Inflammatory macrophage treated with lipopolysaccharide for 4 hours (primary cell): ENCODE data around the gene GTPBP2.
"Not testable (repeated sequence)": the region's sequence is repeated elsewhere in the genome, so short reads cannot be mapped to it uniquely, and the experiment has no call there.

Experiments
- DNase-seq: peaks from one replicate; pipeline ENCODE4 v3.0.0-alpha.2; 2020

The GTPBP2 gene

GRCh38 chr6:43629104-43629504 is at the start of gene GTPBP2:
GTPBP2 (minus strand) TSS chr6:43629264; CDS start chr6:43629162, 102 bp downstream.
- peak; percentile 100 for DNase-seq

- no peak for DNase-seq
Measured at GRCh38 chr6:43678341-43678740, 49.3 kb upstream of the GTPBP2 start.

- DNase-seq: no peak
Measured at GRCh38 chr6:43677759-43678158, 48.7 kb upstream of the GTPBP2 start.

- DNase-seq: no peak
Measured at GRCh38 chr6:43676962-43677606, 48.0 kb upstream of the GTPBP2 start.

GRCh38 chr6:43674921-43675320 is 45.9 kb upstream of the GTPBP2 start:
- no peak for DNase-seq

- no peak for DNase-seq
Measured at GRCh38 chr6:43674291-43674690, 45.2 kb upstream of the GTPBP2 start.

GRCh38 chr6:43673444-43674084 is 44.5 kb upstream of the GTPBP2 start:
- no peak for DNase-seq

- DNase-seq: peak; percentile 7
Measured at GRCh38 chr6:43671801-43672690, 43.0 kb upstream of the GTPBP2 start.

GRCh38 chr6:43671011-43671800 is 42.1 kb upstream of the GTPBP2 start:
- DNase-seq: no peak

- DNase-seq: no peak
Measured at GRCh38 chr6:43670623-43670986, 41.5 kb upstream of the GTPBP2 start.

GRCh38 chr6:43669922-43670622 is 41.0 kb upstream of the GTPBP2 start:
- peak; percentile 19 for DNase-seq

GRCh38 chr6:43669050-43669921 is 40.2 kb upstream of the GTPBP2 start:
- peak; percentile 16 for DNase-seq

GRCh38 chr6:43668151-43669028 is 39.3 kb upstream of the GTPBP2 start:
- peak; percentile 57 for DNase-seq

GRCh38 chr6:43667245-43668150 is 38.4 kb upstream of the GTPBP2 start:
- DNase-seq: peak; percentile 53

- DNase-seq: no peak
Measured at GRCh38 chr6:43666196-43666920, 37.3 kb upstream of the GTPBP2 start.

- no peak for DNase-seq
Measured at GRCh38 chr6:43665376-43665775, 36.3 kb upstream of the GTPBP2 start.

- not testable (repeated sequence) for DNase-seq
Measured at GRCh38 chr6:43662948-43663347, 33.9 kb upstream of the GTPBP2 start.

- DNase-seq: no peak
Measured at GRCh38 chr6:43658161-43658560, 29.1 kb upstream of the GTPBP2 start.
